Chondrocyte (in vitro differentiated cells): ENCODE data around the gene VAC14. TPM values are rescaled to one million over a fixed set of nuclear protein-coding genes. Genes with fewer than 3 reads are reported as not detected.

Experiments used
- DNase-seq: peaks from one replicate; pipeline ENCODE4 v3.0.0; 2021; ENCODE audit warnings: mixed read lengths, low spot score
- H3K27ac Mint-ChIP-seq: one replicate; pipeline ENCODE4 v1.8.0; 2021; ENCODE audit warnings: mild to moderate bottlenecking, moderate library complexity, mixed read lengths; ENCODE audit not compliant: unreplicated experiment
- H3K27me3 Mint-ChIP-seq: 2 replicates; pipeline ENCODE4 v1.8.0; 2021; ENCODE audit warnings: low read depth, mixed read lengths
- H3K36me3 Mint-ChIP-seq: 2 replicates; pipeline ENCODE4 v1.8.0; 2021; ENCODE audit warnings: low read depth, mixed read lengths
- H3K4me1 Mint-ChIP-seq: 2 replicates; pipeline ENCODE4 v1.8.0; 2021; ENCODE audit warnings: low read depth, mild to moderate bottlenecking, mixed read lengths
- H3K4me3 Mint-ChIP-seq: one replicate; pipeline ENCODE4 v1.8.0; 2021; ENCODE audit warnings: mild to moderate bottlenecking, moderate library complexity, mixed read lengths; ENCODE audit not compliant: unreplicated experiment
- H3K9me3 Mint-ChIP-seq: 2 replicates; pipeline ENCODE4 v1.8.0; 2021; ENCODE audit warnings: low read depth, mixed read lengths
- total RNA-seq: library from RNA; stranded (reverse); gene quantifications from 3 replicates; pipeline ENCODE4 v1.2.1, GENCODE V29; 2021
- TF ChIP-seq, protein P1 (sequence below): fragments of 200-600 bp; sonication (generic); IDR thresholded peaks from 2 replicates; pipeline ENCODE4 v1.5.0; 2021; ENCODE audit warnings: antibody characterized with exemption, mild to moderate bottlenecking, moderate library complexity

VAC14 gene
- total RNA-seq, 1 donor from 2014 or later: 37.9 TPM

DNA sequence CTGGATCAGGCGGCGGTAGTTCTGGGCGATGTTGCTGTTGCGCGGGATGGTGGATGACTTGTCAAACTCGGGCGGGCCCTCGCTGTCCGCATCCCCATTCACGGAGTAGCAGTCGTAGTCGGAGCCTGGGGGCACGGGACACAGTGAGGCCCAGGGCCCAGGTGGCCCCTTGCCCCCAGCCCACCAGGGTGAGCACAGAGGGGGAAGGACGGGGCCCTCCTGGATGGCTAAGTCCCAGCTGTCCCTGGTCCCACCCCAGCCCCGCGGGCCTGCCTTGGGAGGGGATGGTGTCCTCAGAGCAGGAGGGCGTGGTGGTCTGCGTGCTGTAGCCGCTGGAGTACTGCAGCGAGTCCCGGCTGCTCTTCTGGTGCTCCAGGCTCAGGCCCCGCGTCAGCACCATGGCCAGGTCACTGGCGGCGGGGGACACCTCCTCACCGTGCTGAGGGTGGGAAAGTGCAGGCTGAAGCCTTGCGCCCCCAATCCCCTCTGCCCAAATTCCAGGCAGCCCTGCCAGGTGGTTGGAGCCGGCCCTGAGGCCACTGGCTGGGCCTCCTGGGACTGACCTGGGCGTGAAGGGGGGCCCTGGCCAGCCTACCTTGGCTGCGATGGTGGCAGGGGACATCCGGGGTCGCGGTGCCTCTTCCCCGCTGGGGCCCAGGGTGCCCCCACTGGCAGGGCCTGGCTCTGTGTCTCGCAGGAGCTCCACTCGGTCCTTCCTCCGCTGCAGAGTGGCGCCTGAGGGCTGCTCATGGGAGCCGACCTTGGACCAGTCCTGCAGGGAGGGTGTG lies 136.4 kb downstream of the VAC14 start:
- H3K36me3 Mint-ChIP-seq: peaks cover 36% of the 10 kb centered on the region
- H3K9me3 Mint-ChIP-seq: no peaks in the 10 kb centered on the region
- H3K27ac Mint-ChIP-seq: peak overlapping the region; percentile 49
- no peak overlapping the region for H3K4me3 Mint-ChIP-seq
- no peaks in the 10 kb centered on the region for H3K27me3 Mint-ChIP-seq
- TF ChIP-seq, protein P1, sequence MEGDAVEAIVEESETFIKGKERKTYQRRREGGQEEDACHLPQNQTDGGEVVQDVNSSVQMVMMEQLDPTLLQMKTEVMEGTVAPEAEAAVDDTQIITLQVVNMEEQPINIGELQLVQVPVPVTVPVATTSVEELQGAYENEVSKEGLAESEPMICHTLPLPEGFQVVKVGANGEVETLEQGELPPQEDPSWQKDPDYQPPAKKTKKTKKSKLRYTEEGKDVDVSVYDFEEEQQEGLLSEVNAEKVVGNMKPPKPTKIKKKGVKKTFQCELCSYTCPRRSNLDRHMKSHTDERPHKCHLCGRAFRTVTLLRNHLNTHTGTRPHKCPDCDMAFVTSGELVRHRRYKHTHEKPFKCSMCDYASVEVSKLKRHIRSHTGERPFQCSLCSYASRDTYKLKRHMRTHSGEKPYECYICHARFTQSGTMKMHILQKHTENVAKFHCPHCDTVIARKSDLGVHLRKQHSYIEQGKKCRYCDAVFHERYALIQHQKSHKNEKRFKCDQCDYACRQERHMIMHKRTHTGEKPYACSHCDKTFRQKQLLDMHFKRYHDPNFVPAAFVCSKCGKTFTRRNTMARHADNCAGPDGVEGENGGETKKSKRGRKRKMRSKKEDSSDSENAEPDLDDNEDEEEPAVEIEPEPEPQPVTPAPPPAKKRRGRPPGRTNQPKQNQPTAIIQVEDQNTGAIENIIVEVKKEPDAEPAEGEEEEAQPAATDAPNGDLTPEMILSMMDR: no peak
- H3K4me1 Mint-ChIP-seq: peaks cover 24% of the 10 kb centered on the region
- peak; percentile 90 for DNase-seq

GRCh38 chr16:70663524-70664324 lies 137.2 kb downstream of the VAC14 start:
- Mint-ChIP-seq H3K9me3 (no peaks in the 10 kb centered on the region), H3K4me3 (no peak overlapping the region), H3K27ac (peak overlapping the region; percentile 57), H3K27me3 (no peaks in the 10 kb centered on the region), H3K36me3 (peaks cover 31% of the 10 kb centered on the region), H3K4me1 (peaks cover 24% of the 10 kb centered on the region)
- peak; percentile 90 for DNase-seq
- TF ChIP-seq, protein P1: no peak

DNA sequence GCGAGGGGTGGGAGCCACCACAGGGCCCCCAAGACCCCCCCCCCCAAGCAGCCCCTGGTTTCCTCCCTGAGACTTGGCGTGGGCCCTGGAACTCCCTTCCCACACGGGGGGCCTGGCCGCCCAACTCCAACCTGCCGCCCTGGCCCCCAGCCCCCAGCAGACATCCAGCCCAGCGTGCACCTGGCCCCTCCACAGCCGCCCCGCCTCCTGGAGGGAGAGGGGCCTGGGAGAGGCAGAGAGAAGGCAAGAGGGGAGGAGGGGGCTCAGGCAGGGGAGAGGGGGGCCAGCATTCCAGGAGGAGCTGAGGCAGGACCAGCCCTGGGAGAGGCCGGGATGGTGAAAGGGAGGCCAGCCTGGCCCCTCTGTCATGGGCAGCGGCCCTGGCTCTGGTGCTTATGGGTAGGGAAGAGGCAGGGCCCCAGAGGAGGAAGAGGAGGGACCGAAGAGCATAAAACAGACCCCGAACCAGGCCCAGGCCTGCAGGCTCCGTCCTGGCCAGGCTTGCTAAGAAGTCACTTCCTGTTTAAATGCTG lies 137.9 kb downstream of the VAC14 start:
- Mint-ChIP-seq H3K4me3 (no peak overlapping the region), H3K36me3 (peaks cover 27% of the 10 kb centered on the region), H3K27ac (peak overlapping the region; percentile 57), H3K27me3 (no peaks in the 10 kb centered on the region), H3K9me3 (no peaks in the 10 kb centered on the region), H3K4me1 (peaks cover 24% of the 10 kb centered on the region)
- TF ChIP-seq, protein P1: no peak
- peak; percentile 79 for DNase-seq

- H3K4me3 Mint-ChIP-seq: no peak overlapping the region
- DNase-seq: no peak
- peaks cover 24% of the 10 kb centered on the region for H3K4me1 Mint-ChIP-seq
- H3K27me3 Mint-ChIP-seq: no peaks in the 10 kb centered on the region
- no peaks in the 10 kb centered on the region for H3K9me3 Mint-ChIP-seq
- TF ChIP-seq, protein P1: peak; percentile 6
- H3K36me3 Mint-ChIP-seq: peaks cover 22% of the 10 kb centered on the region
- H3K27ac Mint-ChIP-seq: peak overlapping the region; percentile 89
Measured at GRCh38 chr16:70661918-70662641, 138.9 kb downstream of the VAC14 start.

DNA sequence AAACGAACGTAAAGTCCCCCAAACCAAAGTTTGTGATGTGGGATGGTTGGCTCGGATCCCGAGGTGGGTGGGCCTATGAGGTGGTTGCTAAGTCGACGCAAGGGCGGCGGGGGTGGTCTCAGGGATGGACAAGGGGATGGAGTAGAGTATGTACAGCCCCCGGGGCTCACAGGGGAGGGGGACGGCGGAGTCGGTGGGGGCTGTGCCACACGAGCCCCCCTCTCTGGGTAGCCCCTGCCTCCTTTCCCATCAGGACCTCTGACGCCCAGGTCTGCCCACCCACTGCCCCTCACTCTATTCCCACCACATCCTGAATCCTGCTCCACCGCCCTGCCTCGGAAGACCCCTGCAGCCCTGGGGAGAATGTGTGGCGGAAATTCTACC lies 139.4 kb downstream of the VAC14 start:
- Mint-ChIP-seq H3K4me3 (no peak overlapping the region), H3K27ac (peak overlapping the region; percentile 89), H3K9me3 (no peaks in the 10 kb centered on the region), H3K27me3 (no peaks in the 10 kb centered on the region), H3K36me3 (peaks cover 20% of the 10 kb centered on the region), H3K4me1 (peaks cover 24% of the 10 kb centered on the region)
- TF ChIP-seq, protein P1: no peak
- no peak for DNase-seq
